Smooth muscle cell (in vitro differentiated cells): ENCODE data around the gene PTPRQ. TPM values are rescaled to one million over a fixed set of nuclear protein-coding genes. Genes with fewer than 3 reads are reported as not detected.
A peak's percentile ranks its signal among the peaks of the same experiment; 100 is the strongest.
"Not testable (repeated sequence)": the region's sequence is repeated elsewhere in the genome, so short reads cannot be mapped to it uniquely, and the experiment has no call there.

Experiments
- DNase-seq: peaks from one replicate; lab custom pipeline; 2025; ENCODE audit not compliant: unreplicated experiment; lab: John Stamatoyannopoulos, UW
- H2AFZ ChIP-seq: fragments of 200-600 bp; sonication (generic); 2 replicates; pipeline ENCODE4 v1.6.0; 2016; ENCODE audit warnings: antibody characterized with exemption, low read depth, mild to moderate bottlenecking
- H3F3A ChIP-seq: fragments of 200-600 bp; sonication (generic); 2 replicates; pipeline ENCODE4 v1.6.0; 2017; ENCODE audit warnings: antibody characterized with exemption, low read depth
- H3K27ac ChIP-seq: fragments of 200-600 bp; sonication (generic); 2 replicates; pipeline ENCODE4 v1.5.1; 2016; ENCODE audit warnings: low read depth, mild to moderate bottlenecking
- H3K27me3 ChIP-seq: fragments of 200-600 bp; sonication (generic); 2 replicates; pipeline ENCODE4 v1.6.1; 2016; ENCODE audit warnings: low read depth, mild to moderate bottlenecking
- H3K36me3 ChIP-seq: fragments of 200-600 bp; sonication (generic); 2 replicates; pipeline ENCODE4 v1.5.1; 2016; ENCODE audit warnings: low read depth
- H3K4me1 ChIP-seq: fragments of 200-600 bp; sonication (generic); 2 replicates; pipeline ENCODE4 v1.5.1; 2016; ENCODE audit warnings: low read depth
- H3K4me2 ChIP-seq: fragments of 200-600 bp; sonication (generic); 2 replicates; pipeline ENCODE4 v1.6.0; 2016; ENCODE audit warnings: mild to moderate bottlenecking
- H3K4me3 ChIP-seq: fragments of 200-600 bp; sonication (generic); 2 replicates; pipeline ENCODE4 v1.5.1; 2016; ENCODE audit warnings: mild to moderate bottlenecking
- H3K79me2 ChIP-seq: fragments of 200-600 bp; sonication (generic); 2 replicates; pipeline ENCODE4 v1.6.0; 2016; ENCODE audit warnings: low read depth, mild to moderate bottlenecking
- H3K9ac ChIP-seq: fragments of 200-600 bp; sonication (generic); 2 replicates; pipeline ENCODE4 v1.6.0; 2016; ENCODE audit warnings: low read depth
- H3K9me3 ChIP-seq: fragments of 200-600 bp; sonication (generic); replicated peaks from 2 replicates; pipeline ENCODE4 v1.5.1; 2016; ENCODE audit warnings: low read depth
- H4K20me1 ChIP-seq: fragments of 200-600 bp; sonication (generic); 2 replicates; pipeline ENCODE4 v1.6.0; 2016; ENCODE audit warnings: low read depth
- CTCF ChIP-seq: fragments of 200-600 bp; sonication (generic); IDR thresholded peaks from 2 replicates; pipeline ENCODE4 v1.5.1; 2017; ENCODE audit warnings: borderline replicate concordance, mild to moderate bottlenecking, antibody characterized with exemption; ENCODE audit not compliant: insufficient read depth, poor library complexity, severe bottlenecking
- WGBS: methylation state at CpG from one replicate; pipeline ENCODE4 v1.1.7; 2016; ENCODE audit warnings: low lambda C conversion rate; 5-methylcytosine and 5-hydroxymethylcytosine counted together
- polyA plus RNA-seq: library from polyadenylated mRNA; unstranded; fragments of >200 nt; fragmentation: Nextera tagmentation; extraction: Ambion mirVana; gene quantifications from 2 replicates; pipeline ENCODE4 v1.2.1, GENCODE V29; 2016
- total RNA-seq: library from RNA; depleted of rRNA; stranded (reverse); fragments of >200 nt; gene quantifications from 2 replicates; pipeline ENCODE4 v1.2.3, GENCODE V29; 2014

The PTPRQ gene
- total and polyA plus RNA-seq, 2 experiments from 2014 or later: 0.04 TPM; not detected in 1

DNA sequence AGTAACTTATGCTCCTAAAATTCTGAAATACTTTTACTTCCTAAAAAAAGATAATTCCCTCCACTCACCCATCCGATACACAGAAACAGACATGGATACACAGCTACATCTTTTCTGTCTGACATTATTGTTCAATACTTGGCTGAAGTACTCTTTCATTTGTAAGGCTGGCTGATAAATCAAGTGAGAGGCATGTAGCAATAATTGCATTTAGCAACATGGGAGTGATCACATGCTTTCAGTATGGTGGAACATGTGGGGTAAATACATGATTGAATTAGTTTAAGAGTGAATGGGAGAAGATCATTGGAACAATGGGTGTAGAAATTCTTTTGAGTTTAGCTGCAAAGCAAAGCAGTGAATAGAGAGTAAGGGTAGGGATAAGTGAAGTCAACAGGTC is 25.6 kb downstream of the PTPRQ start:
- H3K79me2 ChIP-seq: no peaks in the 10 kb centered on the region
- H4K20me1 ChIP-seq: no peaks in the 10 kb centered on the region
- no peak for DNase-seq
- no peak overlapping the region for H2AFZ ChIP-seq
- no peaks in the 10 kb centered on the region for H3K9me3 ChIP-seq
- H3K27me3 ChIP-seq: no peaks in the 10 kb centered on the region
- H3K4me2 ChIP-seq: no peak overlapping the region
- H3K27ac ChIP-seq: no peak overlapping the region
- H3K9ac ChIP-seq: no peak overlapping the region
- 97% methylated on average over 1 of the region's 1 CpG for WGBS
- no peaks in the 10 kb centered on the region for H3F3A ChIP-seq
- no peak for TF ChIP-seq CTCF
- no peaks in the 10 kb centered on the region for H3K4me1 ChIP-seq
- no peaks in the 10 kb centered on the region for H3K36me3 ChIP-seq
- H3K4me3 ChIP-seq: no peak overlapping the region

DNA sequence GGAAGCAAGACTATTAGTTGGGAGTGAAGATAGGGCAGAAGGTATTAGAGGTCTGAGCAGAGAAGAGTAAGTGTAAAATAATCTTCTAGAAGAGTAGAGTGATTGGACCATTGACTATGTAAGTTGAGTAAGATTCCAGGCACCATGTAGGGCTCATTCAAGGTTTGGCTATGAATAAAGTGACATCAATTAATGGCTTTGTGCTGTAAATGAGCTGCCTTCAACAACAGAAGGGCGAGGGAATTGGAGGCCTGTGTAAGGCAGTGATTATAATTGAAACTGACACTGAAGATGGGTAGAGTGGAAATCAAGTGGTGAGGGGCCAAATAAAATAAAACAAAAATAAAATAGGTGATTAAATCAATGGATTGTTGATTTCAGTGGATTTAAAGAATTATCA is 26.4 kb downstream of the PTPRQ start:
- Histone ChIP-seq H4K20me1 (no peaks in the 10 kb centered on the region), H3K36me3 (no peaks in the 10 kb centered on the region), H3K9me3 (no peaks in the 10 kb centered on the region), H2AFZ (no peak overlapping the region), H3K9ac (no peak overlapping the region), H3K27ac (no peak overlapping the region), H3K27me3 (no peaks in the 10 kb centered on the region), H3K4me3 (no peak overlapping the region), H3K79me2 (no peaks in the 10 kb centered on the region), H3F3A (no peaks in the 10 kb centered on the region), H3K4me1 (no peaks in the 10 kb centered on the region), H3K4me2 (no peak overlapping the region)
- 94% methylated on average over 1 of the region's 1 CpG for WGBS
- no peak for TF ChIP-seq CTCF
- no peak for DNase-seq

GRCh38 chr12:80472236-80472635 is 28.2 kb downstream of the PTPRQ start:
- no peak for TF ChIP-seq CTCF
- no peaks in the 10 kb centered on the region for H3F3A ChIP-seq
- no peak overlapping the region for H3K9ac ChIP-seq
- no peaks in the 10 kb centered on the region for H3K36me3 ChIP-seq
- no peak overlapping the region for H3K4me3 ChIP-seq
- H3K9me3 ChIP-seq: no peaks in the 10 kb centered on the region
- DNase-seq: no peak
- H3K4me1 ChIP-seq: no peaks in the 10 kb centered on the region
- peak overlapping the region; percentile 87 for H2AFZ ChIP-seq
- no peak overlapping the region for H3K4me2 ChIP-seq
- no peak overlapping the region for H3K27ac ChIP-seq
- H3K79me2 ChIP-seq: no peaks in the 10 kb centered on the region
- H3K27me3 ChIP-seq: no peaks in the 10 kb centered on the region
- H4K20me1 ChIP-seq: no peaks in the 10 kb centered on the region

- no peak for DNase-seq
- H3K4me1 ChIP-seq: no peaks in the 10 kb centered on the region
- no peaks in the 10 kb centered on the region for H4K20me1 ChIP-seq
- no peaks in the 10 kb centered on the region for H3F3A ChIP-seq
- H3K9me3 ChIP-seq: no peaks in the 10 kb centered on the region
- peak; percentile 67 for TF ChIP-seq CTCF
- H3K79me2 ChIP-seq: no peaks in the 10 kb centered on the region
- H3K4me3 ChIP-seq: no peak overlapping the region
- WGBS: 7% methylated on average over 4 of the region's 4 CpGs
- H3K36me3 ChIP-seq: no peaks in the 10 kb centered on the region
- H3K4me2 ChIP-seq: no peak overlapping the region
- no peaks in the 10 kb centered on the region for H3K27me3 ChIP-seq
- no peak overlapping the region for H3K27ac ChIP-seq
- H2AFZ ChIP-seq: peak overlapping the region; percentile 87
- H3K9ac ChIP-seq: no peak overlapping the region
Observed at GRCh38 chr12:80472911-80473500, 29.0 kb downstream of the PTPRQ start.

DNA sequence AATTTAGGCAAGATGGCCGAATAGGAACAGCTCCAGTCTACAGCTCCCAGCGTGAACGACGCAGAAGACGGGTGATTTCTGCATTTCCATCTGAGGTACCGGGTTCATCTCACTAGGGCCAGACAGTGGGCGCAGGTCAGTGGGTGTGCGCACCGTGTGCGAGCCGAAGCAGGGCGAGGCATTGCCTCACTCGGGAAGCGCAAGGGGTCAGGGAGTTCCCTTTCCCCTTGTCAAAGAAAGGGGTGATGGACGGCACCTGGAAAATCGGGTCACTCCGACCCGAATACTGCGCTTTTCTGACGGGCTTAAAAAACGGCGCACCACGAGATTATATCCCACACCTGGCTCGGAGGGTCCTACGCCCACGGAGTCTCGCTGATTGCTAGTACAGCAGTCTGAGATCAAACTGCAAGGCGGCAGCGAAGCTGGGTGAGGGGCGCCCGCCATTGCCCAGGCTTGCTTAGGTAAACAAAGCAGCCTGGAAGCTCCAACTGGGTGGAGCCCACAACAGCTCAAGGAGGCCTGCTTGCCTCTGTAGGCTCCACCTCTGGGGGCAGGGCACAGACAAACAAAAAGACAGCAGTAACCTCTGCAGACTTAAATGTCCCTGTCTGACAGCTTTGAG is 33.6 kb downstream of the PTPRQ start:
- not testable (repeated sequence) for H3K36me3 ChIP-seq, H3K27ac ChIP-seq, H3K9me3 ChIP-seq, H3K4me3 ChIP-seq, H3K4me1 ChIP-seq, H2AFZ ChIP-seq, H3K4me2 ChIP-seq, H3F3A ChIP-seq, DNase-seq, H4K20me1 ChIP-seq, H3K9ac ChIP-seq, H3K27me3 ChIP-seq, H3K79me2 ChIP-seq
- WGBS: 90% methylated on average over 31 of the region's 31 CpGs
